Natural killer cell (primary cell): ENCODE measurements around the gene HMCN2. TPM values are rescaled to one million over a fixed set of nuclear protein-coding genes. Genes with fewer than 3 reads are reported as not detected.

Experiments
- ATAC-seq, 3 donors: fragments of 150-1000 bp in 2 of 3; fragments of 200-7000 bp in 1 of 3; cut with Tn5 transposase; 1 replicate in 1 of 3; 2 replicates in 2 of 3; pipeline ENCODE4 v1.10.0; 2021; ENCODE audit warnings: mild to moderate bottlenecking in 2 of 3, moderate library complexity in 2 of 3
- DNase-seq, 2 donors: peaks; one replicate each; pipeline versions ENCODE4 v3.0.0 to v3.0.0-alpha.2; 2013 to 2021; ENCODE audit warnings: mixed read lengths in 1 of 2
- H3K27ac ChIP-seq: one replicate; pipeline ENCODE4 v1.5.1; 2013; ENCODE audit warnings: mild to moderate bottlenecking, low read length
- H3K27me3 ChIP-seq: one replicate; pipeline ENCODE4 v1.6.1; 2013; ENCODE audit warnings: low read length; ENCODE audit not compliant: control insufficient read depth, insufficient read depth
- H3K36me3 ChIP-seq: one replicate; pipeline ENCODE4 v1.6.1; 2013; ENCODE audit warnings: low read length; ENCODE audit not compliant: control insufficient read depth, insufficient read depth
- H3K4me1 ChIP-seq: one replicate; pipeline ENCODE4 v1.6.1; 2013; ENCODE audit warnings: low read length; ENCODE audit not compliant: control insufficient read depth, insufficient read depth
- H3K4me3 ChIP-seq: one replicate; pipeline ENCODE4 v1.5.1; 2013; ENCODE audit warnings: low read length
- H3K9me3 ChIP-seq: one replicate; pipeline ENCODE4 v1.6.1; 2013; ENCODE audit warnings: low read length; ENCODE audit not compliant: control insufficient read depth, insufficient read depth
- H3K27ac Mint-ChIP-seq, 2 donors: one replicate each; pipeline ENCODE4 v1.8.0; 2022; ENCODE audit warnings: mild to moderate bottlenecking in 2 of 2, mixed read lengths in 2 of 2, moderate library complexity in 1 of 2
- H3K27me3 Mint-ChIP-seq, 2 donors: one replicate each; pipeline ENCODE4 v1.8.0; 2022; ENCODE audit warnings: low read depth in 2 of 2, mixed read lengths in 2 of 2
- H3K36me3 Mint-ChIP-seq: one replicate; pipeline ENCODE4 v1.8.0; 2022; ENCODE audit warnings: mixed read lengths
- H3K4me1 Mint-ChIP-seq, 2 donors: one replicate each; pipeline ENCODE4 v1.8.0; 2022; ENCODE audit warnings: mixed read lengths in 2 of 2
- H3K4me3 Mint-ChIP-seq: one replicate; pipeline ENCODE4 v1.8.0; 2022; ENCODE audit warnings: mild to moderate bottlenecking, moderate library complexity, mixed read lengths
- H3K9me3 Mint-ChIP-seq, 2 donors: one replicate each; pipeline ENCODE4 v1.8.0; 2022; ENCODE audit warnings: mixed read lengths in 2 of 2
- WGBS: methylation state at CpG from one replicate; pipeline ENCODE4 v1.1.7; 2013; ENCODE audit warnings: missing lambda C conversion rate; ENCODE audit not compliant: insufficient coverage; 5-methylcytosine and 5-hydroxymethylcytosine counted together
- intact Hi-C: fragments of 100-400 bp; cut with micrococcal nuclease; formaldehyde crosslinking; loops from one replicate; pipeline ENCODE4 v1.14.2; 2022
- total RNA-seq, 4 donors: library from RNA; stranded (reverse); fragments of 120-200 nt in 1 of 4; gene quantifications; one replicate each; pipeline versions ENCODE4 v1.2.3 to v1.2.4, GENCODE V29; 2013 to 2022
- TF ChIP-seq, protein P1 (sequence below): fragments of 200-600 bp; IDR thresholded peaks from one replicate; pipeline ENCODE4 v1.8.0; 2022; ENCODE audit warnings: antibody characterized with exemption

The HMCN2 gene
- total RNA-seq, 3 donors from 2014 or later (not counting 1 experiment from before 2014, with no cell fraction given) = not detected

DNA sequence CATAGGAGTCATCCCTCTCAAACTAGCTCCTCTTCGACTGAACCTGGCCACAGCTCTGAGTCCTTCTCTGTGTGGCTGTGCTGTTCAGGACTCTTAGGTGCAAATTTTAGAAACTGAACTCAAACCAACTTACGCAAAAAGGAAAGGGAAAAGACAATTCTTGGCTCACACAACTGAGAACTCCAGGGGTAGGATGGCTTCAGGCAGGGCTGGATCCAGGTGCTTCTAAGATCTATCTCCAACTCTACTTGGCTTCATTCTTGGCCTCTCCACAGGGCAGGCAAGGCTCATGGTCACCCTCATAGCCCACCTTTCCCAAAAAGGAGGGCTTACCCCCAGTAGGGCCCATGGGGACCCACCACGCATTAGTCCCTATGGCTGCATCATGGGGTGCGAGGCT, 187.3 kb downstream of the HMCN2 start:
- Histone ChIP-seq H3K9me3 (no peaks in the 10 kb centered on the region), H3K27me3 (no peaks in the 10 kb centered on the region), H3K4me1 (peaks cover 2% of the 10 kb centered on the region), H3K27ac (no peak overlapping the region), H3K36me3 (no peaks in the 10 kb centered on the region), H3K4me3 (no peak overlapping the region)
- WGBS = 80% methylated on average over 4 of the region's 4 CpGs
- intact Hi-C loops = no loop called here
- H3K4me1 Mint-ChIP-seq = no peaks in the 10 kb centered on the region
- H3K27me3 Mint-ChIP-seq = peaks cover 0 to 8% of the 10 kb centered on the region in 2 donors
- TF ChIP-seq, protein P1, sequence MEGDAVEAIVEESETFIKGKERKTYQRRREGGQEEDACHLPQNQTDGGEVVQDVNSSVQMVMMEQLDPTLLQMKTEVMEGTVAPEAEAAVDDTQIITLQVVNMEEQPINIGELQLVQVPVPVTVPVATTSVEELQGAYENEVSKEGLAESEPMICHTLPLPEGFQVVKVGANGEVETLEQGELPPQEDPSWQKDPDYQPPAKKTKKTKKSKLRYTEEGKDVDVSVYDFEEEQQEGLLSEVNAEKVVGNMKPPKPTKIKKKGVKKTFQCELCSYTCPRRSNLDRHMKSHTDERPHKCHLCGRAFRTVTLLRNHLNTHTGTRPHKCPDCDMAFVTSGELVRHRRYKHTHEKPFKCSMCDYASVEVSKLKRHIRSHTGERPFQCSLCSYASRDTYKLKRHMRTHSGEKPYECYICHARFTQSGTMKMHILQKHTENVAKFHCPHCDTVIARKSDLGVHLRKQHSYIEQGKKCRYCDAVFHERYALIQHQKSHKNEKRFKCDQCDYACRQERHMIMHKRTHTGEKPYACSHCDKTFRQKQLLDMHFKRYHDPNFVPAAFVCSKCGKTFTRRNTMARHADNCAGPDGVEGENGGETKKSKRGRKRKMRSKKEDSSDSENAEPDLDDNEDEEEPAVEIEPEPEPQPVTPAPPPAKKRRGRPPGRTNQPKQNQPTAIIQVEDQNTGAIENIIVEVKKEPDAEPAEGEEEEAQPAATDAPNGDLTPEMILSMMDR = no peak
- no peaks in the 10 kb centered on the region for H3K36me3 Mint-ChIP-seq
- H3K9me3 Mint-ChIP-seq = no peaks in the 10 kb centered on the region
- DNase-seq (no peak), ATAC-seq (no peak)
- H3K27ac Mint-ChIP-seq = no peak overlapping the region
- no peak overlapping the region for H3K4me3 Mint-ChIP-seq

DNA sequence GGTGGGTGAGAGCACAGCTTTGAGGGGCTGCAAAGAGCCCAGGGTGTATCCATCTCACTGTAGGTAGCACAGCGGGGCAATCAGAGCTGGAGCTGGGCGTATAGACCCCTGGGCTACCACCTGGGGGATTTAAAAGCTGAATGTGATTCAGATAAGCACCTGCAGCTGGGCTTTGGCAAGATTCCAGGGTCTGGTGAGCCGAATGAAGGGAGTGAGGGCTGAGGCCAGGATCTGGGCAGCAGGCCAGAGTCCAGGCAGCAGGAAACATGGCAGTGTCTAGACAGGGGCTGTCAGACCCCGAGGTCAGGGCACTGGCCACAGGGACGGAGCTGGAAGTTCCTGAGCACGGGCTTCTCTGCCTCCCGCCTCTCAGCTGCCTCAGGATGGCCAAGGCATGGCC, 187.9 kb downstream of the HMCN2 start:
- Mint-ChIP-seq H3K4me1 (no peaks in the 10 kb centered on the region), H3K9me3 (no peaks in the 10 kb centered on the region), H3K4me3 (no peak overlapping the region), H3K27ac (no peak overlapping the region), H3K27me3 (peaks cover 0 to 5% of the 10 kb centered on the region in 2 donors), H3K36me3 (no peaks in the 10 kb centered on the region)
- H3K4me1 ChIP-seq = no peaks in the 10 kb centered on the region
- no peaks in the 10 kb centered on the region for H3K27me3 ChIP-seq
- H3K4me3 ChIP-seq = no peak overlapping the region
- intact Hi-C loops = no loop called here
- TF ChIP-seq, protein P1 = no peak
- DNase-seq (no peak), ATAC-seq (no peak)
- no peak overlapping the region for H3K27ac ChIP-seq
- no peaks in the 10 kb centered on the region for H3K36me3 ChIP-seq
- no peaks in the 10 kb centered on the region for H3K9me3 ChIP-seq
- WGBS = 37% methylated on average over 7 of the region's 7 CpGs

DNA sequence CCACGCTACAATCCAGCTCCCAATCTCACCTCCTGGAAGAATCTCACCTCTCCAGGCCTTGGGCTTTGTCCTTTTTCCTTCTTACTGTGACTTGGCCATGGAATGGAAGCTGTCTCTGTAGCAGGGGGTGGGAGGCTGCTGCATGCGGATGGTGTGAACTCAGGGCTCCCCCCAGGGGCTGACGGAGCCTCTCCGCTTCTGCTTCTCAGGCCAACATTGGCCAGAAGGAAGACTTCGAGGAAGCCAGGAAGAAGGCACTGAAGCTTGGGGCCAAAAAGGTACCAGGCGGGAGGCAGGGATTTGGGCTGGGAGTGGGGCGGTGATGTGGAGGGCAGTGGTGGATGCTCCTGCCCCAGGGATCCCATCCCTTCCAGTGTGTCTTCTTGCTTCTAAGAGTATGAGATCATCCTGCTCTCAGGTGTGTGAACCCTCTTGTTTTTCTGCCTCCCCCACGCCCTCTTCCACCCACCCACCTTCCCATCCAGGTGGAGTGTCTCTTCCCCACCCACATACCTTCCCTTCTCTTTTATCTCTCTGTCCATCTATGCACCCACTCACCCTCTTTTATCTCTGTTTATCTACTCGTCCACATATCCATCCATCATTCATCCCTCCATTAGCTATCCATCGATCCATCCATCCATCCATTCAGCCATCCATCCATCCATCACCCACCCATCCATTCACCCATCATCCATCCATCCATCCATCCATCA, 188.7 kb downstream of the HMCN2 start:
- Mint-ChIP-seq H3K9me3 (no peaks in the 10 kb centered on the region), H3K27ac (no peak overlapping the region), H3K4me1 (no peaks in the 10 kb centered on the region), H3K4me3 (no peak overlapping the region), H3K27me3 (peaks cover 0 to 5% of the 10 kb centered on the region in 2 donors), H3K36me3 (no peaks in the 10 kb centered on the region)
- ATAC-seq = no peak
- H3K4me1 ChIP-seq = no peaks in the 10 kb centered on the region
- intact Hi-C loops = no loop called here
- DNase-seq = no peak
- H3K4me3 ChIP-seq = no peak overlapping the region
- TF ChIP-seq, protein P1 = no peak
- 87% methylated on average over 10 of the region's 10 CpGs for WGBS
- H3K27ac ChIP-seq = no peak overlapping the region
- no peaks in the 10 kb centered on the region for H3K36me3 ChIP-seq
- H3K27me3 ChIP-seq = no peaks in the 10 kb centered on the region
- no peaks in the 10 kb centered on the region for H3K9me3 ChIP-seq

DNA sequence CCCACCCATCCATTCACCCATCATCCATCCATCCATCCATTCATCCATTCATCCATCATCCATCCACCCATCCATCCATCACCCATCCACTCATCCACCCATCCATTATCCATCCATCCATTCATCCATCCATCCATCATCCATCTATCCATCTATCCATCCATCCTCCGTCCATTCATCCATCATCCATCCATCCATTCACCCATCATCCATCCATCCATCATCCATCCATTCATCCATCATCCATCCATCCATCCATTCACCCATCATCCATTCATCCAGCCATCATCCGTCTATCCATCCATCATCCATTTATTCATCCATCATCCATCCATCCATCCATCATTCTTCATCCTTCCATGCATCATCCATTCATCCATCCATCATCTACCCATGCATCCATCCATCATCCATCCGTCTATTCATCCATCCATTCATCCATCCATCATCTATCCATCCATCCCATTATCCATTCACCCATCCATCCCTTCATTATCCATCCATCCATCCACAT, 189.3 kb downstream of the HMCN2 start:
- Histone ChIP-seq H3K27ac (no peak overlapping the region), H3K4me3 (no peak overlapping the region), H3K27me3 (no peaks in the 10 kb centered on the region), H3K9me3 (no peaks in the 10 kb centered on the region), H3K36me3 (no peaks in the 10 kb centered on the region), H3K4me1 (no peaks in the 10 kb centered on the region)
- H3K36me3 Mint-ChIP-seq = no peaks in the 10 kb centered on the region
- ATAC-seq (no peak), DNase-seq (no peak)
- no peak overlapping the region for H3K4me3 Mint-ChIP-seq
- TF ChIP-seq, protein P1 = no peak
- intact Hi-C loops = no loop called here
- H3K9me3 Mint-ChIP-seq = no peaks in the 10 kb centered on the region
- no peaks in the 10 kb centered on the region for H3K4me1 Mint-ChIP-seq
- WGBS = 28% methylated on average over 3 of the region's 3 CpGs
- H3K27ac Mint-ChIP-seq = no peak overlapping the region
- peaks cover under 1 to 5% of the 10 kb centered on the region in 2 donors for H3K27me3 Mint-ChIP-seq
